ENCODE measurements around the gene CACNA2D1.
"Not testable (repeated sequence)": the region's sequence is repeated elsewhere in the genome, so short reads cannot be mapped to it uniquely, and the experiment has no call there.

CACNA2D1 gene

GRCh38 chr7:82166260-82167015, 277.1 kb downstream of the CACNA2D1 start:
- DNase-seq (ENCODE audit: low read depth), result no peak

- no peak for DNase-seq (ENCODE audit: low read depth)
Observed at GRCh38 chr7:82164813-82165212, 278.8 kb downstream of the CACNA2D1 start.

GRCh38 chr7:82164410-82164809, 279.2 kb downstream of the CACNA2D1 start:
- no peak for DNase-seq (ENCODE audit: low read depth)

GRCh38 chr7:82163586-82163985, 280.0 kb downstream of the CACNA2D1 start:
- DNase-seq (ENCODE audit: low read depth), result no peak

- DNase-seq (ENCODE audit: low read depth), result no peak
Observed at GRCh38 chr7:82162289-82162688, 281.3 kb downstream of the CACNA2D1 start.

GRCh38 chr7:82158327-82158726, 285.2 kb downstream of the CACNA2D1 start:
- DNase-seq (ENCODE audit: low read depth), result no peak

GRCh38 chr7:82156893-82157292, 286.7 kb downstream of the CACNA2D1 start:
- DNase-seq (ENCODE audit: low read depth), result no peak

- DNase-seq (ENCODE audit: low read depth), result no peak
Observed at GRCh38 chr7:82156168-82156567, 287.4 kb downstream of the CACNA2D1 start.

GRCh38 chr7:82154728-82155127, 288.8 kb downstream of the CACNA2D1 start:
- no peak for DNase-seq (ENCODE audit: low read depth)

- no peak for DNase-seq (ENCODE audit: low read depth)
Observed at GRCh38 chr7:82153776-82154175, 289.8 kb downstream of the CACNA2D1 start.

GRCh38 chr7:82152858-82153257, 290.7 kb downstream of the CACNA2D1 start:
- no peak for DNase-seq (ENCODE audit: low read depth)

- no peak for DNase-seq (ENCODE audit: low read depth)
Observed at GRCh38 chr7:82146491-82146890, 297.1 kb downstream of the CACNA2D1 start.

- DNase-seq (ENCODE audit: low read depth), result no peak
Observed at GRCh38 chr7:82142263-82142864, 301.2 kb downstream of the CACNA2D1 start.

- no peak for DNase-seq (ENCODE audit: low read depth)
Observed at GRCh38 chr7:82141427-82141826, 302.1 kb downstream of the CACNA2D1 start.

- not testable (repeated sequence) for DNase-seq (ENCODE audit: low read depth)
Observed at GRCh38 chr7:82140608-82141007, 303.0 kb downstream of the CACNA2D1 start.

GRCh38 chr7:82131215-82131614, 312.4 kb downstream of the CACNA2D1 start:
- DNase-seq (ENCODE audit: low read depth), result no peak

GRCh38 chr7:82129091-82129490, 314.5 kb downstream of the CACNA2D1 start:
- no peak for DNase-seq (ENCODE audit: low read depth)

GRCh38 chr7:82128546-82128945, 315.0 kb downstream of the CACNA2D1 start:
- DNase-seq (ENCODE audit: low read depth), result no peak

- no peak for DNase-seq (ENCODE audit: low read depth)
Observed at GRCh38 chr7:82126576-82126975, 317.0 kb downstream of the CACNA2D1 start.

- DNase-seq (ENCODE audit: low read depth), result no peak
Observed at GRCh38 chr7:82124445-82124844, 319.1 kb downstream of the CACNA2D1 start.

GRCh38 chr7:82122275-82122674, 321.3 kb downstream of the CACNA2D1 start:
- DNase-seq (ENCODE audit: low read depth), result no peak

- DNase-seq (ENCODE audit: low read depth), result no peak
Observed at GRCh38 chr7:82114237-82114636, 329.3 kb downstream of the CACNA2D1 start.

GRCh38 chr7:82110146-82110840, 333.3 kb downstream of the CACNA2D1 start:
- no peak for DNase-seq (ENCODE audit: low read depth)
